PC-3 (cell line): Measurements from ENCODE around the gene TMEM132E.

ENCODE experiments used
- EZH2phosphoT487 ChIP-seq: fragments of 300-600 bp; sonication (generic); IDR thresholded peaks from 2 replicates; pipeline ENCODE4 v1.6.1; 2018; ENCODE audit warnings: mild to moderate bottlenecking, antibody characterized with exemption, low read length, borderline replicate concordance
- TF ChIP-seq, protein P1 (sequence below): fragments of 300-600 bp; sonication (generic); conservative IDR thresholded peaks from 2 replicates; pipeline ENCODE4 v1.5.1; 2017; ENCODE audit warnings: antibody characterized with exemption, low read depth, mild to moderate bottlenecking, low read length

DNA sequence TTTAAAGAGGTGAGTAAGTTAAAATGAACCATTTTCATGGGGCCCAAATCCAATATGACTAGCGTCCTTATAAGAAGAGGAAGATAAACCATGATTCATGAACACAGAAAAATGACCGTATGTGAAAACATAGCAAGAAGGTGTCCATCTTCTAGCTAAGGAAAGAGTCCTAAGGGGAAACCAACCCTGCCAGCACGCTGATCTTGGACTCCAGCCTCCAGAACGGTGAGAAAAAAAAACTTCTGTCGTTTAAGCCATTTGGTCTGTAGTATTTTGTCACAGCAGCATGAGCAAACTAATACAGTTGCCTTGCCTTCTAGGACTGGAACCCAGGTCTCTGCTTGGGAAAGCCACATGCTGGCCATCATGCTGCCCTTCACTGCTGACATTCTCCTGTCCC lies 4.2 kb upstream of the TMEM132E start:
- TF ChIP-seq, protein P1, sequence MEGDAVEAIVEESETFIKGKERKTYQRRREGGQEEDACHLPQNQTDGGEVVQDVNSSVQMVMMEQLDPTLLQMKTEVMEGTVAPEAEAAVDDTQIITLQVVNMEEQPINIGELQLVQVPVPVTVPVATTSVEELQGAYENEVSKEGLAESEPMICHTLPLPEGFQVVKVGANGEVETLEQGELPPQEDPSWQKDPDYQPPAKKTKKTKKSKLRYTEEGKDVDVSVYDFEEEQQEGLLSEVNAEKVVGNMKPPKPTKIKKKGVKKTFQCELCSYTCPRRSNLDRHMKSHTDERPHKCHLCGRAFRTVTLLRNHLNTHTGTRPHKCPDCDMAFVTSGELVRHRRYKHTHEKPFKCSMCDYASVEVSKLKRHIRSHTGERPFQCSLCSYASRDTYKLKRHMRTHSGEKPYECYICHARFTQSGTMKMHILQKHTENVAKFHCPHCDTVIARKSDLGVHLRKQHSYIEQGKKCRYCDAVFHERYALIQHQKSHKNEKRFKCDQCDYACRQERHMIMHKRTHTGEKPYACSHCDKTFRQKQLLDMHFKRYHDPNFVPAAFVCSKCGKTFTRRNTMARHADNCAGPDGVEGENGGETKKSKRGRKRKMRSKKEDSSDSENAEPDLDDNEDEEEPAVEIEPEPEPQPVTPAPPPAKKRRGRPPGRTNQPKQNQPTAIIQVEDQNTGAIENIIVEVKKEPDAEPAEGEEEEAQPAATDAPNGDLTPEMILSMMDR = no peak
- no peak for TF ChIP-seq EZH2phosphoT487
